ENCODE data around the gene SNCAIP. TPM values are rescaled to one million over a fixed set of nuclear protein-coding genes. Genes with fewer than 3 reads are reported as not detected.

Gene SNCAIP
- total RNA-seq, 2 donors from 2014 or later = 5.1 to 8.2 TPM

- no peak for TF ChIP-seq CTCF (IDR thresholded peaks at IDR 0.05)
- no peak for TF ChIP-seq POLR2AphosphoS5 (IDR thresholded peaks at IDR 0.05)
- TF ChIP-seq POLR2A (IDR thresholded peaks at IDR 0.05) = no peak
Observed at GRCh38 chr5:122404018-122404417, 92.0 kb downstream of the SNCAIP start.

GRCh38 chr5:122404653-122405362 lies 92.8 kb downstream of the SNCAIP start:
- no peaks in the 10 kb centered on the region for H3K27me3 ChIP-seq (replicated peaks; ENCODE audit: insufficient read depth)
- no peak overlapping the region for H3K4me3 ChIP-seq
- H3K4me1 ChIP-seq (replicated peaks) = no peaks in the 10 kb centered on the region
- no peak overlapping the region for H3K27ac ChIP-seq
- no peaks in the 10 kb centered on the region for H3K9me3 ChIP-seq
- DNase-seq (ENCODE audit: low spot score) = no peak
- 97% methylated on average over 1 of the region's 1 CpG for WGBS
- intact Hi-C loops (cut with DNase I) = no loop called here
- H3K36me3 ChIP-seq = no peaks in the 10 kb centered on the region
- TF ChIP-seq CTCF (IDR thresholded peaks at IDR 0.05) = no peak
- no peak for TF ChIP-seq POLR2A (IDR thresholded peaks at IDR 0.05)
- no peak for TF ChIP-seq POLR2AphosphoS5 (IDR thresholded peaks at IDR 0.05)

More at GRCh38 chr5:122404018-122404417, 92.0 kb downstream of the SNCAIP start:
- intact Hi-C loops (cut with DNase I) = no loop called here
- Histone ChIP-seq H3K27ac (no peak overlapping the region), H3K9me3 (no peaks in the 10 kb centered on the region), H3K27me3 (replicated peaks; ENCODE audit: insufficient read depth) (no peaks in the 10 kb centered on the region), H3K4me3 (no peak overlapping the region), H3K36me3 (no peaks in the 10 kb centered on the region), H3K4me1 (replicated peaks) (no peaks in the 10 kb centered on the region)
- 67% methylated on average over 5 of the region's 5 CpGs for WGBS
- DNase-seq (ENCODE audit: low spot score) = no peak

GRCh38 chr5:122405751-122406150 lies 93.7 kb downstream of the SNCAIP start:
- H3K4me3 ChIP-seq = no peak overlapping the region
- intact Hi-C loops (cut with DNase I) = no loop called here

GRCh38 chr5:122406181-122406580 lies 94.1 kb downstream of the SNCAIP start:
- 93% methylated on average over 5 of the region's 5 CpGs for WGBS
- intact Hi-C loops (cut with DNase I) = no loop called here
- no peak overlapping the region for H3K27ac ChIP-seq
- no peaks in the 10 kb centered on the region for H3K9me3 ChIP-seq
- no peak for DNase-seq (ENCODE audit: low spot score)
- no peaks in the 10 kb centered on the region for H3K36me3 ChIP-seq
- H3K4me1 ChIP-seq (replicated peaks) = no peaks in the 10 kb centered on the region
- no peaks in the 10 kb centered on the region for H3K27me3 ChIP-seq (replicated peaks; ENCODE audit: insufficient read depth)
- TF ChIP-seq POLR2AphosphoS5 (IDR thresholded peaks at IDR 0.05) (no peak), CTCF (IDR thresholded peaks at IDR 0.05) (no peak), POLR2A (IDR thresholded peaks at IDR 0.05) (no peak)
- no peak overlapping the region for H3K4me3 ChIP-seq

More at GRCh38 chr5:122405751-122406150, 93.7 kb downstream of the SNCAIP start:
- no peak for TF ChIP-seq POLR2AphosphoS5 (IDR thresholded peaks at IDR 0.05)
- TF ChIP-seq CTCF (IDR thresholded peaks at IDR 0.05) = no peak
- no peak for TF ChIP-seq POLR2A (IDR thresholded peaks at IDR 0.05)
- no peaks in the 10 kb centered on the region for H3K4me1 ChIP-seq (replicated peaks)
- no peaks in the 10 kb centered on the region for H3K9me3 ChIP-seq
- H3K36me3 ChIP-seq = no peaks in the 10 kb centered on the region
- 94% methylated on average over 3 of the region's 3 CpGs for WGBS
- no peak for DNase-seq (ENCODE audit: low spot score)
- no peaks in the 10 kb centered on the region for H3K27me3 ChIP-seq (replicated peaks; ENCODE audit: insufficient read depth)
- no peak overlapping the region for H3K27ac ChIP-seq

- WGBS = 89% methylated on average over 1 of the region's 1 CpG
- Histone ChIP-seq H3K4me3 (no peak overlapping the region), H3K27ac (no peak overlapping the region), H3K9me3 (no peaks in the 10 kb centered on the region), H3K27me3 (replicated peaks; ENCODE audit: insufficient read depth) (no peaks in the 10 kb centered on the region), H3K4me1 (replicated peaks) (no peaks in the 10 kb centered on the region), H3K36me3 (no peaks in the 10 kb centered on the region)
- DNase-seq (ENCODE audit: low spot score) = no peak
- no peak for TF ChIP-seq POLR2A (IDR thresholded peaks at IDR 0.05)
- TF ChIP-seq CTCF (IDR thresholded peaks at IDR 0.05) = no peak
- no peak for TF ChIP-seq POLR2AphosphoS5 (IDR thresholded peaks at IDR 0.05)
- intact Hi-C loops (cut with DNase I) = no loop called here
Observed at GRCh38 chr5:122408592-122409224, 96.7 kb downstream of the SNCAIP start.

Measured in prostate gland (tissue), 2 donors.